ENCODE data around the gene CTNND2.

DNA sequence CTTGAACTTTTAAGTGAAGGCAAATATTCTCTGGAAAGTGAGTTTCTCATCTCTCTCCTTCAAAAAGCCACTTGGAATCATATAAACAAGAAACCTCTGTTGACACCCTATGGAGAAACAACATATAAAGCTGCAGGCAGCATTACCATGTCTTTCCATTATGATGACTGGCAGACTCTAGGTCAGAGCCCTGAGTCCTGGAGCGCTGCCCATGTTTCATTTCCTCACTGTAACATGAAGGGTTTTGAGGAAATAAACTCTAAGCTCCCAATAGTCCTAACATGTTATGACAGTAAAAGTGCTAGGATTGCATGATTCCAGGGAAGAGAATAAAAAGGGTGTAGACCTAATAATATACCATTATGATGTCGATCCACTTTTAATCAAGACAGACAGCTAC is 220.6 kb downstream of the CTNND2 start:
- no peak for TF ChIP-seq CTCF (conservative IDR thresholded peaks at IDR 0.05)
- no peak for TF ChIP-seq ZFX (IDR thresholded peaks at IDR 0.05)

Data from C4-2B (cell line).